HG03354 (cell line): Measurements from ENCODE around the gene PTPRF.
"Not testable (repeated sequence)": the region's sequence is repeated elsewhere in the genome, so short reads cannot be mapped to it uniquely, and the experiment has no call there.

Source experiments
- ATAC-seq: cut with Tn5 transposase; IDR thresholded peaks from one replicate; pipeline ENCODE4 v1.9.1; 2021; ENCODE audit warnings: mild to moderate bottlenecking; ENCODE audit not compliant: unreplicated experiment, poor library complexity, severe bottlenecking

PTPRF gene

GRCh38 chr1:43618521-43619313, 88.0 kb downstream of the PTPRF start:
- no peak for ATAC-seq

GRCh38 chr1:43619314-43619790, 88.7 kb downstream of the PTPRF start:
- no peak for ATAC-seq

GRCh38 chr1:43619996-43620920, 89.6 kb downstream of the PTPRF start:
- ATAC-seq, result no peak

GRCh38 chr1:43620956-43621355, 90.3 kb downstream of the PTPRF start:
- ATAC-seq, result no peak

- no peak for ATAC-seq
Observed at GRCh38 chr1:43621386-43621785, 90.7 kb downstream of the PTPRF start.

- no peak for ATAC-seq
Observed at GRCh38 chr1:43621861-43622260, 91.2 kb downstream of the PTPRF start.

GRCh38 chr1:43622471-43622870, 91.8 kb downstream of the PTPRF start:
- ATAC-seq, result no peak

- no peak for ATAC-seq
Observed at GRCh38 chr1:43622901-43623780, 92.5 kb downstream of the PTPRF start.

- ATAC-seq, result no peak
Observed at GRCh38 chr1:43625063-43625780, 94.5 kb downstream of the PTPRF start.

GRCh38 chr1:43632135-43632670, 101.5 kb downstream of the PTPRF start:
- ATAC-seq, result no peak

- no peak for ATAC-seq
Observed at GRCh38 chr1:43634721-43635120, 104.0 kb downstream of the PTPRF start.

GRCh38 chr1:43636006-43636641, 105.4 kb downstream of the PTPRF start:
- ATAC-seq, result no peak

GRCh38 chr1:43637267-43637666, 106.6 kb downstream of the PTPRF start:
- ATAC-seq, result no peak

- ATAC-seq, result not testable (repeated sequence)
Observed at GRCh38 chr1:43638381-43638780, 107.7 kb downstream of the PTPRF start.

GRCh38 chr1:43639976-43640794, 109.5 kb downstream of the PTPRF start:
- ATAC-seq, result no peak

- no peak for ATAC-seq
Observed at GRCh38 chr1:43644558-43644957, 113.9 kb downstream of the PTPRF start.

- no peak for ATAC-seq
Observed at GRCh38 chr1:43645461-43645860, 114.8 kb downstream of the PTPRF start.

- not testable (repeated sequence) for ATAC-seq
Observed at GRCh38 chr1:43647331-43647730, 116.6 kb downstream of the PTPRF start.
